IMR-90 (cell line): Measurements from ENCODE around the gene KIRREL1. TPM values are rescaled to one million over a fixed set of nuclear protein-coding genes. Genes with fewer than 3 reads are reported as not detected.

Source experiments
- ATAC-seq: fragments of 200-7000 bp; cut with Tn5 transposase; 2 replicates; pipeline ENCODE4 v1.9.1; 2020; ENCODE audit warnings: low read depth, mild to moderate bottlenecking, moderate library complexity
- BruUV-seq: library from RNA; stranded (reverse); fragments of 400-500 nt; replicated peaks from 2 replicates; lab custom pipeline; 2021; lab: Mats Ljungman, UMichigan
- CTCF ChIA-PET: fragments of 300-600 bp; formaldehyde crosslinking; extraction: SDS; loops from one replicate; lab custom pipeline; 2021; ENCODE audit warnings: antibody characterized with exemption; lab: Yijun Ruan, JAX
- POLR2A ChIA-PET: fragments of 300-600 bp; sonication (Branson Sonifier 250); formaldehyde crosslinking; loops from one replicate; lab custom pipeline; 2022; ENCODE audit warnings: antibody characterized with exemption; ENCODE audit not compliant: unreplicated experiment; lab: Charles Lee
- DNase-seq: peaks from one replicate; pipeline ENCODE4 v3.0.0; 2013
- H2AFZ ChIP-seq: replicated peaks from 2 replicates; pipeline ENCODE3; 2013; ENCODE audit warnings: low read length, mild to moderate bottlenecking; ENCODE audit not compliant: poor library complexity
- H2AK5ac ChIP-seq: 2 replicates; pipeline ENCODE4 v1.6.1; 2013; ENCODE audit warnings: low read depth, low read length, inconsistent platforms
- H2AK9ac ChIP-seq: replicated peaks from 2 replicates; pipeline ENCODE3; 2013; ENCODE audit warnings: mild to moderate bottlenecking, low read depth, low read length, moderate library complexity; ENCODE audit not compliant: poor library complexity
- H2BK120ac ChIP-seq: 2 replicates; pipeline ENCODE4 v1.6.1; 2013; ENCODE audit warnings: low read depth, low read length, inconsistent platforms
- H2BK15ac ChIP-seq: 3 replicates; pipeline ENCODE4 v1.6.1; 2013; ENCODE audit warnings: low read depth, low read length, inconsistent platforms
- H2BK20ac ChIP-seq: 2 replicates; pipeline ENCODE4 v1.6.1; 2013; ENCODE audit warnings: low read depth, mild to moderate bottlenecking, inconsistent platforms, low read length, moderate library complexity
- H2BK5ac ChIP-seq: 2 replicates; pipeline ENCODE4 v1.6.1; 2013; ENCODE audit warnings: mild to moderate bottlenecking, low read depth, low read length, inconsistent platforms; ENCODE audit not compliant: poor library complexity, severe bottlenecking
- H3K14ac ChIP-seq: replicated peaks from 2 replicates; pipeline ENCODE4 v1.6.1; 2013; ENCODE audit warnings: low read depth, low read length, inconsistent platforms
- H3K18ac ChIP-seq: 2 replicates; pipeline ENCODE4 v1.6.1; 2013; ENCODE audit warnings: low read depth, low read length, control low read depth
- H3K23ac ChIP-seq: 2 replicates; pipeline ENCODE4 v1.6.1; 2013; ENCODE audit warnings: low read depth, low read length, inconsistent platforms
- H3K27ac ChIP-seq: 2 replicates; pipeline ENCODE4 v1.5.1; 2013; ENCODE audit warnings: mild to moderate bottlenecking, control low read depth, low read length; ENCODE audit not compliant: insufficient read depth
- H3K27me3 ChIP-seq: 2 replicates; pipeline ENCODE4 v1.6.1; 2013; ENCODE audit warnings: low read length; ENCODE audit not compliant: control insufficient read depth, insufficient read depth
- H3K36me3 ChIP-seq: 2 replicates; pipeline ENCODE4 v1.6.1; 2013; ENCODE audit warnings: low read length, mixed read lengths; ENCODE audit not compliant: control insufficient read depth, insufficient read depth
- H3K4ac ChIP-seq: 2 replicates; pipeline ENCODE4 v1.6.1; 2013; ENCODE audit warnings: low read depth, low read length, inconsistent platforms
- H3K4me1 ChIP-seq: 2 replicates; pipeline ENCODE4 v1.6.1; 2013; ENCODE audit warnings: low read length, mixed read lengths; ENCODE audit not compliant: control insufficient read depth, insufficient read depth
- H3K4me2 ChIP-seq: 2 replicates; pipeline ENCODE4 v1.6.1; 2013; ENCODE audit warnings: low read depth, mild to moderate bottlenecking, control low read depth, low read length, moderate library complexity
- H3K4me3 ChIP-seq: 2 replicates; pipeline ENCODE4 v1.5.1; 2013; ENCODE audit warnings: low read depth, mild to moderate bottlenecking, control low read depth, low read length, moderate library complexity; ENCODE audit not compliant: insufficient read depth
- H3K56ac ChIP-seq: 2 replicates; pipeline ENCODE4 v1.6.1; 2013; ENCODE audit warnings: low read length, inconsistent platforms; ENCODE audit not compliant: insufficient read depth; ENCODE audit errors: extremely low read depth
- H3K79me1 ChIP-seq, 2 experiments: 2 replicates each; pipeline ENCODE4 v1.6.1; 2013; ENCODE audit warnings: low read length in 2 of 2, inconsistent platforms in 1 of 2, low read depth in 1 of 2
- H3K9ac ChIP-seq: 2 replicates; pipeline ENCODE4 v1.6.1; 2013; ENCODE audit warnings: low read depth, low read length, control low read depth
- H3K9me1 ChIP-seq: 2 replicates; pipeline ENCODE4 v1.6.1; 2013; ENCODE audit warnings: low read length, inconsistent platforms; ENCODE audit not compliant: insufficient read depth
- H3K9me3 ChIP-seq: 2 replicates; pipeline ENCODE4 v1.6.1; 2013; ENCODE audit warnings: low read length; ENCODE audit not compliant: control insufficient read depth, insufficient read depth
- H4K20me1 ChIP-seq: 2 replicates; pipeline ENCODE4 v1.6.1; 2013; ENCODE audit warnings: low read length, inconsistent platforms; ENCODE audit not compliant: insufficient read depth
- H4K5ac ChIP-seq: 2 replicates; pipeline ENCODE4 v1.6.1; 2013; ENCODE audit warnings: mild to moderate bottlenecking, low read depth, low read length, control low read depth
- H4K8ac ChIP-seq, 2 experiments: 2 replicates each; pipeline ENCODE4 v1.6.1; 2013; ENCODE audit warnings: low read depth in 2 of 2, low read length in 2 of 2, control low read depth in 1 of 2, inconsistent platforms in 1 of 2
- H4K91ac ChIP-seq: 2 replicates; pipeline ENCODE4 v1.6.1; 2013; ENCODE audit warnings: low read depth, low read length, inconsistent platforms; ENCODE audit not compliant: insufficient read depth
- CTCF ChIP-seq: conservative IDR thresholded peaks from 2 replicates; pipeline ENCODE4 v1.5.1; 2012; ENCODE audit warnings: mild to moderate bottlenecking, low read depth, low read length, improper control_type of control experiment
- RFX5 ChIP-seq: IDR thresholded peaks from 2 replicates; pipeline ENCODE4 v1.8.0; 2012; ENCODE audit warnings: low read depth, mild to moderate bottlenecking, low read length, moderate library complexity
- USF2 ChIP-seq: fragments of 150-350 bp; IDR thresholded peaks from 2 replicates; pipeline ENCODE4 v1.6.1; 2017; ENCODE audit warnings: mild to moderate bottlenecking, antibody characterized with exemption, low read length, low read depth
- WGBS, 2 experiments: methylation state at CpG; one replicate each; pipeline versions ENCODE4 v1.1.5 to v1.1.7; 2013; ENCODE audit warnings: missing lambda C conversion rate in 2 of 2; ENCODE audit not compliant: insufficient read length in 1 of 2; ENCODE audit errors: extremely low coverage in 2 of 2; 5-methylcytosine and 5-hydroxymethylcytosine counted together
- dilution Hi-C: fragments of 300-500 bp; cut with HindIII; formaldehyde crosslinking; loops from one replicate; pipeline ENCODE4 v1.14.3; 2018; ENCODE audit warnings: low sequenced_read_pairs; ENCODE audit not compliant: unreplicated experiment
- in situ Hi-C: fragments of 300-500 bp; cut with MboI; formaldehyde crosslinking; loops from 3 replicates; pipeline ENCODE4 v1.14.3; 2019; ENCODE audit warnings: low sequenced_read_pairs, inconsistent platforms, mixed read lengths
- intact Hi-C: fragments of 100-400 bp; cut with micrococcal nuclease; formaldehyde crosslinking; loops from 2 replicates; pipeline ENCODE4 v1.10.0; 2022
- polyA plus RNA-seq, 3 experiments: library from polyadenylated mRNA; depleted of rRNA; stranded (reverse); fragments of >200 nt; gene quantifications; 2 replicates each; pipeline ENCODE4 v1.2.3, GENCODE V29; 2012; ENCODE audit warnings: low replicate concordance in 1 of 3
- total RNA-seq: library from RNA; depleted of rRNA; stranded (reverse); fragments of >200 nt; gene quantifications from 2 replicates; pipeline ENCODE4 v1.2.3, GENCODE V29; 2012

The KIRREL1 gene
- total and polyA plus RNA-seq, 2 of the 4 experiments (the other 2 are of a cell fraction), result 58.1 to 64.7 TPM

DNA sequence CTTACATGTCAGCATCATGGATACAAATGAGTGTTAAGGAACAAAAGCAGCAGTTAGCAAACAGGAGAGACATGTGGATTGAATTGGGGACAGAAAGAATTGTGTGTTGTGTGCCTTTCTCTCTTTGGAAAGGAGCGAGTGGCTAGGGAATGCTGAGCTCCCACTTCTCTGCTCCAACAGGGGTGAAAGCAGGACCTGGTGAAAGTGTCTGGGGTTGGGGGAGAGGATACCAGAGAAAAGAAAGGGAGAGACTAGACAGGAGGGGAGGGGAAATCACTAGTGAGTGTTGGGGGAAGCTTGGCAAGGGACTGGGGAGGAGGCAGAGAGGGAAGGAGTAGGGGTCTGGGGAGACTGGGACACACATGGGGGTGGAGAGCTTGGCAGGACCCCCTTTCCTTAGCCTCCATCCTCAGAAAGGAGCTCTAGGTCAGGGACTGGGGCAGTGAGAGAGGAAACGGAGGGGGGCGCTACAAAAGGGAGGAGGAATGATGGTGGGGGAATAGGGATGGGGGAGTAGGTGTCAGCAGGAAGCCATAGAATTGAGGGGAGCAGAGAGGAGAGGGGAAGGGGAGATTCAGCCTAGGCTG lies 2.2 kb downstream of the KIRREL1 start:
- TF ChIP-seq USF2 (no peak), CTCF (peak; percentile 12; the same call in 1 of the 2 replicates), RFX5 (no peak)
- H2AK9ac ChIP-seq, result peak overlapping the region; percentile 71
- H3K4me3 ChIP-seq, result peak overlapping the region; percentile 95
- intact Hi-C loops, result no loop called here
- H3K9ac ChIP-seq, result peak overlapping the region; percentile 97
- peak overlapping the region; percentile 78 for H3K4ac ChIP-seq
- H3K9me1 ChIP-seq, result peaks cover 31% of the 10 kb centered on the region
- peak overlapping the region; percentile 7; the same call in 1 of the 2 replicates for H3K56ac ChIP-seq
- peak overlapping the region; percentile 38 for H3K18ac ChIP-seq
- peak overlapping the region; percentile 93 for H3K4me2 ChIP-seq
- peak overlapping the region; percentile 90 for H2AK5ac ChIP-seq
- H3K14ac ChIP-seq, result peak overlapping the region; percentile 96
- peak overlapping the region; percentile 4 for H2AFZ ChIP-seq
- WGBS, 2 experiments, result no CpG with 5 or more reads among the region's 3 CpGs
- H4K5ac ChIP-seq, result peak overlapping the region; percentile 16
- peak overlapping the region; percentile 90 for H3K23ac ChIP-seq
- ChIA-PET POLR2A (interaction anchor here (1.4 kb wide), 1 partner anchor 15 kb away, joined by 4 read pairs; no protein-coding TSS in a partner anchor), CTCF (interaction anchor here (0.7 to 1.7 kb wide), 9 partner anchors 10 to 76 kb away, joined by 3 to 8 read pairs (median 4); no protein-coding TSS in a partner anchor)
- peaks cover 21% of the 10 kb centered on the region for H3K4me1 ChIP-seq
- H4K91ac ChIP-seq, result peak overlapping the region; percentile 62
- peak overlapping the region; percentile 50 for H2BK120ac ChIP-seq
- no peaks in the 10 kb centered on the region for H3K9me3 ChIP-seq
- in situ Hi-C loops, result no loop called here
- peaks cover 58% of the 10 kb centered on the region for H4K20me1 ChIP-seq
- peak overlapping the region; percentile 54; the same call in 1 of the 3 replicates for H2BK15ac ChIP-seq
- no peak for DNase-seq
- BruUV-seq, result no TSS peak
- H3K79me1 ChIP-seq, result peaks cover 0 to 64% of the 10 kb centered on the region in 2 experiments; a peak in 3 of 4 replicates
- H3K27ac ChIP-seq, result peak overlapping the region; percentile 96
- H2BK20ac ChIP-seq, result peak overlapping the region; percentile 18
- H3K27me3 ChIP-seq, result no peaks in the 10 kb centered on the region
- H4K8ac ChIP-seq, result peak overlapping the region in 1 of 2 experiments; percentile 4; a peak in 2 of 4 replicates
- H3K36me3 ChIP-seq, result peaks cover 2% of the 10 kb centered on the region; the same call in 1 of the 2 replicates
- dilution Hi-C loops, result no loop called here
- peak overlapping the region; percentile 88 for H2BK5ac ChIP-seq
- no peak for ATAC-seq
